ENCODE data around the gene ADAMTSL4. TPM values are rescaled to one million over a fixed set of nuclear protein-coding genes. Genes with fewer than 3 reads are reported as not detected.

Gene ADAMTSL4
- total and polyA plus RNA-seq, 9 of the 15 experiments (the other 6 are each of a cell fraction or from before 2014, with no cell fraction given) = 12.7 to 212 (median 35.6) TPM

DNA sequence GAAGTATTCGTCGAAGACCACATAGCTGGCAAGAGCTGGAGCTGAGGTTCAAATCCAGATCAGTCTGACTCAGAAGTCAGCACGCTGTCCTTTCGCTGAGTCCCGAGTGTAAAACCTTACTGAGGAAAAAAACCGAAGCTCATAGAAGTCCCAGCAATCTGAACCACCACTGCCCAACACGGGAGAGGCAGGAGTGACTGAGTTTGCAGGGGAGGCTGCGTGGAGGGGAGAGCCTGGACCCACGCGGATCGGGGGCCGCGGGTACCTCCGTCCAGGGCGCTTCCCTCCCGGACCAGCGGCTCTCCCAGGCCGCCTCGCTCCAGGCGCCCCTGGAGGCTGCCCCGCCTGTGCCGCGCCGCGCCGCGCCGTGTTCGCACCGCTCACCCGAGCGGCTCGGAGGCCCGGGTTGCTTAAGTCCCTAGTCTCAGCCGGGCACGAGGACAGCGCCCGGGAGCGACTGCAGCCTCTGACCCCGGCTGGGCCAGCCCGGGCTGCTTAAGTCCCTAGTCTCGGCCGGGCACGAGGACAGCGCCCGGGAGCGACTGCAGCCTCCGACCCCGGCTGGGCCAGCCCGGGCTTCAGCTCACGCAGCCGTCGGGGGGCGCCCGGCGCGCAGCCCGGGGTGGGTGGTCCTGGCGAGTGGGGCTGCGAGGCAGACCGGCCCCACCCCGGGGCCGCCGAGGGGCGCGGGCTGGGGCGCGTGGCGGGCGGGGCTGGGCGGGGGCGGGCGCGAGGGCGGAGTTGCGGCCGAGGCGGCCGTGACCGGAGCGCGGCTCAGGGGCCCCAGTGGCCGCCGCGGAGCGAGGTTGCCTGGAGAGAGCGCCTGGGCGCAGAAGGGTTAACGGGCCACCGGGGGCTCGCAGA is at the start of gene ADAMTSL4 (continued):
- TF ChIP-seq, protein P1, sequence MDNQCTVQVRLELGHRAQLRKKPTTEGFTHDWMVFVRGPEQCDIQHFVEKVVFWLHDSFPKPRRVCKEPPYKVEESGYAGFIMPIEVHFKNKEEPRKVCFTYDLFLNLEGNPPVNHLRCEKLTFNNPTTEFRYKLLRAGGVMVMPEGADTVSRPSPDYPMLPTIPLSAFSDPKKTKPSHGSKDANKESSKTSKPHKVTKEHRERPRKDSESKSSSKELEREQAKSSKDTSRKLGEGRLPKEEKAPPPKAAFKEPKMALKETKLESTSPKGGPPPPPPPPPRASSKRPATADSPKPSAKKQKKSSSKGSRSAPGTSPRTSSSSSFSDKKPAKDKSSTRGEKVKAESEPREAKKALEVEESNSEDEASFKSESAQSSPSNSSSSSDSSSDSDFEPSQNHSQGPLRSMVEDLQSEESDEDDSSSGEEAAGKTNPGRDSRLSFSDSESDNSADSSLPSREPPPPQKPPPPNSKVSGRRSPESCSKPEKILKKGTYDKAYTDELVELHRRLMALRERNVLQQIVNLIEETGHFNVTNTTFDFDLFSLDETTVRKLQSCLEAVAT (IDR thresholded peaks at IDR 0.05) = 0 out of 4 replicates have a peak, but pooled peaks of 1 of the 2 experiments have one; percentile 53
- TF ChIP-seq MCM2 (IDR thresholded peaks at IDR 0.05; ENCODE audit: low read depth) (no peak), BRD4 (IDR thresholded peaks at IDR 0.05) (no peak), ZNF23 (CRISPR knock-in tag; IDR thresholded peaks at IDR 0.05) (no peak), HDAC8 (tag; IDR thresholded peaks at IDR 0.05) (no peak), NCOA1 (IDR thresholded peaks at IDR 0.05; ENCODE audit: low read depth) (no peak), TOE1 (IDR thresholded peaks at IDR 0.05; ENCODE audit: borderline replicate concordance) (no peak), TOE1 (CRISPR knock-in tag; IDR thresholded peaks at IDR 0.05; ENCODE audit: borderline replicate concordance, low read depth) (no peak), CCNT2 (IDR thresholded peaks at IDR 0.05; ENCODE audit: borderline replicate concordance, extremely low read depth, insufficient read length, low read depth, low read length) (peak; percentile 59), ZC3H4 (CRISPR knock-in tag; IDR thresholded peaks at IDR 0.05; ENCODE audit: borderline replicate concordance) (no peak), SREBF1 (IDR thresholded peaks at IDR 0.05; ENCODE audit: borderline replicate concordance, low read depth, low read length) (no peak), ZNF507 (tag; conservative IDR thresholded peaks at IDR 0.05) (no peak), ZNF551 (CRISPR knock-in tag; IDR thresholded peaks at IDR 0.05) (no peak), TSC22D4 (tag; IDR thresholded peaks at IDR 0.05) (no peak), TBP (optimal IDR thresholded peaks at IDR 0.05; ENCODE audit: low read depth, low read length) (peak; percentile 68), POLR2AphosphoS5 (IDR thresholded peaks at IDR 0.05; ENCODE audit: control insufficient read depth, insufficient read depth, low read depth, low read length) (peak; percentile 53; the same call in 1 of the 2 replicates), GTF2F1 (IDR thresholded peaks at IDR 0.05; ENCODE audit: low read depth, low read length) (no peak), U2AF1 (optimal IDR thresholded peaks at IDR 0.05; ENCODE audit: low read depth, low read length) (peak; percentile 68)
- TF ChIP-seq, protein P2, sequence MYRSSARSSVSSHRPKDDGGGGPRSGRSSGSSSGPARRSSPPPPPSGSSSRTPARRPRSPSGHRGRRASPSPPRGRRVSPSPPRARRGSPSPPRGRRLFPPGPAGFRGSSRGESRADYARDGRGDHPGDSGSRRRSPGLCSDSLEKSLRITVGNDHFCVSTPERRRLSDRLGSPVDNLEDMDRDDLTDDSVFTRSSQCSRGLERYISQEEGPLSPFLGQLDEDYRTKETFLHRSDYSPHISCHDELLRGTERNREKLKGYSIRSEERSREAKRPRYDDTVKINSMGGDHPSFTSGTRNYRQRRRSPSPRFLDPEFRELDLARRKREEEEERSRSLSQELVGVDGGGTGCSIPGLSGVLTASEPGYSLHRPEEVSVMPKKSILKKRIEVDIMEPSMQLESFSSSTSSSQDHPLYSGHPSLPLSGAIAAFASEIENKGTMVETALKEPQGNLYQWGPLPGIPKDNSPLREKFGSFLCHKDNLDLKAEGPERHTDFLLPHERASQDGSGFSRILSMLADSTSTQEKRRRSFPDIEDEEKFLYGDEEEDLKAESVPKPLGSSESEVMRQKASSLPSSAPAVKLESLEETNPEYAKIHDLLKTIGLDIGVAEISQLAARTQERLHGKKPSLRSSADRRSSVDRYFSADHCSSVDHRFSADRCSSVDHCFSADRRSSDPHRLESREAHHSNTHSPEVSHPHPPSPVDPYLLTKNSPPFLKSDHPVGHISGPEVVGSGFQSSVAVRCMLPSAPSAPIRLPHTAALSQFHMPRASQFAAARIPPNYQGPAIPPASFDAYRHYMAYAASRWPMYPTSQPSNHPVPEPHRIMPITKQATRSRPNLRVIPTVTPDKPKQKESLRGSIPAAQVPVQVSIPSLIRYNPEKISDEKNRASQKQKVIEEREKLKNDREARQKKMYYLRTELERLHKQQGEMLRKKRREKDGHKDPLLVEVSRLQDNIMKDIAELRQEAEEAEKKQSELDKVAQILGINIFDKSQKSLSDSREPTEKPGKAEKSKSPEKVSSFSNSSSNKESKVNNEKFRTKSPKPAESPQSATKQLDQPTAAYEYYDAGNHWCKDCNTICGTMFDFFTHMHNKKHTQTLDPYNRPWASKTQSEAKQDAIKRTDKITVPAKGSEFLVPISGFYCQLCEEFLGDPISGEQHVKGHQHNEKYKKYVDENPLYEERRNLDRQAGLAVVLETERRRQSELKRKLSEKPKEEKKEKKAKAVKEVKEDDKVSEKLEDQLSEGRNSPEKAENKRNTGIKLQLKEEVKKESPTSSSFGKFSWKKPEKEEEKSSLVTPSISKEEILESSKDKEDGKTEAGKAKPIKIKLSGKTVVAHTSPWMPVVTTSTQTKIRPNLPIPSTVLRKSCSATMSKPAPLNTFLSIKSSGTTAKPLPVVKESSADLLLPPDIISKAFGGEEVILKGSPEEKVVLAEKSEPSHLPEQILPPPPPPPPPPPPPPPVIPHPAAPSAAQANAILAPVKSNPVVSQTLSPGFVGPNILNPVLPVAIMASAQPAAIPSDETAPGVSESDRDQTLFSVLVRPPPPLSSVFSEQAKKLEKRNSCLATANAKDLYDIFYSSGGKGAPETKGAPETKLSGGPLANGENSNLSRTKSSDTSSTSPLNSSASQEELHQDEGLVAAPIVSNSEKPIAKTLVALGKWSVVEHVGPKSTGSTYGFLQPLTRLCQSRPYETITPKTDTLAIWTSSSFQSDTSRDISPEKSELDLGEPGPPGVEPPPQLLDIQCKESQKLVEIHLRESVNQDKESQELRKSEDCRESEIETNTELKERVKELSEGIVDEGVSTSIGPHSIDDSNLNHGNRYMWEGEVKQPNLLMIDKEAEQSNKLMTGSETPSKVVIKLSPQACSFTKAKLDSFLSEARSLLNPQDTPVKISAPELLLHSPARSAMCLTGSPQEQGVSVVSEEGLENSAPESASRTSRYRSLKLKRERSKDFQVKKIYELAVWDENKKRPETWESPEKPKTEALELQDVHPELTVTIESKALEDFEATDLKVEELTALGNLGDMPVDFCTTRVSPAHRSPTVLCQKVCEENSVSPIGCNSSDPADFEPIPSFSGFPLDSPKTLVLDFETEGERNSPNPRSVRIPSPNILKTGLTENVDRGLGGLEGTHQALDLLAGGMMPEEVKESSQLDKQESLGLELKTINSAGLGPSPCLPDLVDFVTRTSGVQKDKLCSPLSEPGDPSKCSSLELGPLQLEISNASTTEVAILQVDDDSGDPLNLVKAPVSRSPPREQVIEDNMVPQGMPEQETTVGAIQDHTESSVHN (IDR thresholded peaks at IDR 0.05; ENCODE audit: borderline replicate concordance in 1 of 2, low read depth in 1 of 2) = no peak

Data from K562 (cell line).